ENCODE results near the gene WDR11.

WDR11 gene

DNA sequence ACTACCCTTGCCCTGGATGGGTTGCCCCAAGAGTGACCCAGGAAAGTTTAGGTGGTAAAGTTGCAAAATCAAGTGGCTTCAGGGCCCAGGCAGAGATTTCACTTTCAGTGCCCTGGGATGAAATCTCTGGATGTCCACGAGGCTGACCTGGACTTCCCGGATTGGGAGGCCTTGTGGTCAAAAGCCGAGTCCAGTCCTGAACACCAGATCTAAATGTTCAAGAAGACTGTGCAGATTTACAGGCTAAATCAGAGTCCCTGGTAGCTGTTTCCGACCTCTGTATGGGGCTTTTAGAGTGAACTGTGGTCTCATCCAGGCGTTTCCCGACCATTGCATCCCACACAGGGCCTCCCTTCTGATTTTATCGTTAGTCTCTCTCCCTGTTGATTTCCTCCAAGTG lies 95.3 kb downstream of the WDR11 start:
- DNase-seq = no peak

DNA sequence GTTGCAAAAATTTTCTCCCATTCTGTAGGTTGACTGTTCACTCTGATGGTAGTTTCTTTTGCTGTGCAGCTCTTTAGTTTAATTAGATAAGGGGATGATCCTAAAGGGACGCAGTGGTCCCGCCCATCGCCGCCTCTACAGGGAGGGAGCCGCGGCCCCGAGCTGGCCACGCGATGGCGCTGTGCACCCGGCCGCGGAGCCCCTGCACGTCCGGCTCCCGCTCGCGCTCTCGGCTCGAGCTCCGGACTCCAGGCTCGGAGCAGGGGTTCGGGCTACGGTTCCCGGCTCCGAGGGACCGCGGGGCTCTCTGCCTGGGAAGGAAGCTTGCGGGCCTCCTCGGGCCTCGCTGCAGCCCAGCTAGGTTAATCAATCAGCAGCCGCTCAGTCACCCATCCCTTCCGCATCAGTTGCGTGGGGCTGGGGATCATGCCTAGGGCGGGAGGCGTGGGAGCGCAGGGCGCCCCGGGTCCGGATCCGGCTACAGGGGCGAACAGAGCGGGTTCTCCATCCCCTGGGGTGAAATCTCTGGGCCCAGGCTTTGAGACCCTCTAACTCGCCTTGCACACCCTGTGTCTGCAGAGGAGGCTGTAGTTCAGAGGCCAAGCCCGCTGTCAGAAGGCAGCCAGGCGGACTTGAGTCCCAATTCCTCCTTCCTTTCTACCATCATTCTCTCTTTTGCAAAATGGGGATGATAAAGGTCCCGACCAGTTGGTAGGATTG lies 97.9 kb downstream of the WDR11 start:
- DNase-seq = peak in 3 of 4 experiments; percentile 5 to 14 (median 9)

DNA sequence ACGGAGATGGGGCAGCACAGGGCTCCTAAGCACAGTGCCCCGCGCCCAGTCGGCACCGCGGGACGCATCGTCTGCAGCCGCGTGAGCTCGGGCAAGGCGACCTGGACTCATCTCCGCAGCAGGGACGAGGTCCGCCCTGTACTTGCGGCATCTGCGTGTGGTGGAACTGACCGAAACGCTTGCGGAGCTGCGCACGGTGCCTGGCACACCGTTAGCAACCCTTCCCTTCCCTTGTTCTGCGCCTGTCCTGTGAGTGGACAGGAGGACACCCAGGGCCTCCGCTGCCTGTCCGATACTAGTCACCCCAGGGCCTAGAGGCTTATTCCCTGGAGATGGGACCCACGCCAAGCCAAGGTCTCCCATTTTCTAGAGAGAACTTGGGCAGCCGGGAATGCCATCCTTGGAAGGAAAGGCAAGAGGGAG lies 98.5 kb downstream of the WDR11 start:
- no peak for DNase-seq

DNA sequence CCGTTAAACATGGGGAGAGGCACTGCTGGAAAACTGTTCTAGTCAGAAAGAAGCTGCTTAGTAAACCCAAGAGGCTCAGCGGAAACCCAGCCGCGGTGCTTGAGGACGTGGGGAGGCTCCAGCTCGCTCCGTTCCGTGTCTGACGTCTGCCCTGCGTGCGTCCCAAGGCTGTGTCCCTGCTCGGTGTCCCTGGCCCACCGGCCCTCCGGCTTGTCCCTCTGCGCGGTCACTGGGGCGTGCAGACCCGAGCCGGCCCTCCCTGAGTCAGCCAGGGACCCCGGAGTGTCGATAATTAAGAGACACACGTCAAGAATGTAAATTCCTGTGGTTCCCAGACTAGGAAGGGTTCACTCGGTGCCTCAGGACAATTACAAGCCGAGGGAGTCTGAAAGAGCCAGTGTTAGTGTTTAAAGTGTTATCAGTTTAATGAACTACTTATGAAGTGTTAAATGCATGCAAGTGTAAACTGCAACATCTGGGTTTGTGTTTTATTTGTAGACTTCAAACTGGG lies 98.9 kb downstream of the WDR11 start:
- no peak for DNase-seq

DNA sequence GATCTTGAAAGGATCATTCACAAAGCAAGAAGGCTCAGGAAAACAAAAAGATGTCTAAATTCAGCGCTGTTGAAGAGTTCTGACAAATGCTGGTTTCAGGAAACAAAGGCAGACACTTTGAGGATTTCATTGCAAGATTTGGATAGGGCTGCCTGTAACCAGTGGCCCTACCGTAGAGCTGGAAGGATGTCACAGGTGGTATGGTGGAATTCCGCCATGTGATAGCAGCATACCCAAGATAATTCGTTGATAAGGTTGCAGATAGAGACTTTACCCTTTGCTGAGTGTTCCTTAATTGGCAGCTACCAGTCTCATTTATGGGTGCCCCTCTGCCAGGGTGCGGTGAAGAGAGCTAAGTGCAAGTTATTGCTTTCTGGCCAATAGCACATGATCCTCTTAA lies 100.1 kb downstream of the WDR11 start:
- DNase-seq = no peak

DNA sequence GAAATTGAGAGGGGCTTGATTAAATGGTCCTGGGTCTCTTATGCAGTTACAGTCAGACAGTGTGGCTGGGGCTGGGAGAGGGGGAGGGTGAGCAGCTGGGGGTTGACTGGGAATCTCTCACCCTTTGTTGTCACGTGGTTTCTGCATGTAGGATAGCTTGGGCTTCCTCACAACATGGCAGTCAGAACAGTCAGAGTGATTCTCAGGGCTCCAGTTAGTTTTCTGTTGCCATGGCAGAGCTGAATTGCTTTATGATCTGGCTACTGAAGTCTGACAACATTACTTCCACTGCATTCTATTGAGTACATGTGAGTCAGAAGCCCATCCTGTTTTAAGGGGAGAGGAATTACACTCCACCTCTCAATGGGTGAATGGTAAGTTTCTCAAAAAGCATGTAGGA lies 102.7 kb downstream of the WDR11 start:
- DNase-seq = no peak
